HG03159 (cell line): ENCODE results near the gene MYOZ1.

ENCODE experiments used
- ATAC-seq: cut with Tn5 transposase; IDR thresholded peaks from one replicate; pipeline ENCODE4 v1.9.1; 2021; ENCODE audit warnings: mild to moderate bottlenecking, moderate library complexity; ENCODE audit not compliant: unreplicated experiment

MYOZ1 gene

GRCh38 chr10:73601486-73601921, 39.8 kb downstream of the MYOZ1 start:
- ATAC-seq = no peak

- no peak for ATAC-seq
Observed at GRCh38 chr10:73597346-73597745, 43.9 kb downstream of the MYOZ1 start.

GRCh38 chr10:73593812-73594211, 47.5 kb downstream of the MYOZ1 start:
- no peak for ATAC-seq

- ATAC-seq = no peak
Observed at GRCh38 chr10:73593110-73593509, 48.2 kb downstream of the MYOZ1 start.

- ATAC-seq = no peak
Observed at GRCh38 chr10:73591935-73592699, 49.2 kb downstream of the MYOZ1 start.

- ATAC-seq = no peak
Observed at GRCh38 chr10:73590881-73591799, 50.1 kb downstream of the MYOZ1 start, which contains the start of gene USP54. Gene USP54 (minus strand): TSS chr10:73591342. CDS start chr10:73575658, 15,684 bp downstream.

GRCh38 chr10:73589563-73590126, 51.6 kb downstream of the MYOZ1 start:
- no peak for ATAC-seq

- no peak for ATAC-seq
Observed at GRCh38 chr10:73588656-73589055, 52.6 kb downstream of the MYOZ1 start.

- ATAC-seq = no peak
Observed at GRCh38 chr10:73586583-73586984, 54.7 kb downstream of the MYOZ1 start.

GRCh38 chr10:73585327-73585726, 55.9 kb downstream of the MYOZ1 start:
- no peak for ATAC-seq

- no peak for ATAC-seq
Observed at GRCh38 chr10:73584737-73585136, 56.5 kb downstream of the MYOZ1 start.

- no peak for ATAC-seq
Observed at GRCh38 chr10:73581918-73582317, 59.4 kb downstream of the MYOZ1 start.
